OCI-LY1 (cell line): ENCODE data around the gene PDSS1.
A peak's percentile ranks its signal among the peaks of the same experiment; 100 is the strongest.

Experiments used
- H2AFZ ChIP-seq: fragments of 200-600 bp; sonication (generic), shearing (Covaris generic); 2 replicates; pipeline ENCODE4 v1.6.0; 2014; ENCODE audit warnings: antibody characterized with exemption, mild to moderate bottlenecking, low read length
- H3F3A ChIP-seq: fragments of 200-600 bp; sonication (generic), shearing (Covaris generic); 2 replicates; pipeline ENCODE4 v1.6.0; 2014; ENCODE audit warnings: mild to moderate bottlenecking, antibody characterized with exemption, low read length, moderate library complexity; ENCODE audit not compliant: insufficient read depth
- H3K27ac ChIP-seq: fragments of 200-600 bp; sonication (generic); 2 replicates; pipeline ENCODE4 v1.5.1; 2014; ENCODE audit warnings: low read length, mixed run types, mild to moderate bottlenecking, low read depth; ENCODE audit not compliant: poor library complexity, severe bottlenecking
- H3K27me3 ChIP-seq: fragments of 200-600 bp; sonication (generic); 2 replicates; pipeline ENCODE4 v1.6.0; 2014; ENCODE audit warnings: antibody characterized with exemption, mild to moderate bottlenecking, low read length, moderate library complexity; ENCODE audit not compliant: insufficient read depth
- H3K36me3 ChIP-seq: fragments of 200-600 bp; sonication (generic); 2 replicates; pipeline ENCODE4 v1.6.1; 2014; ENCODE audit warnings: mild to moderate bottlenecking, antibody characterized with exemption, low read length, moderate library complexity, mixed read lengths; ENCODE audit not compliant: insufficient read depth
- H3K4me1 ChIP-seq: fragments of 200-600 bp; sonication (generic); 2 replicates; pipeline ENCODE4 v1.5.1; 2014; ENCODE audit warnings: mild to moderate bottlenecking, low read length, moderate library complexity; ENCODE audit not compliant: insufficient read depth, severe bottlenecking
- H3K4me2 ChIP-seq: fragments of 200-600 bp; sonication (generic), shearing (Covaris generic); 2 replicates; pipeline ENCODE4 v1.6.1; 2014; ENCODE audit warnings: low read length
- H3K4me3 ChIP-seq: fragments of 200-600 bp; sonication (generic); 2 replicates; pipeline ENCODE4 v1.5.1; 2014; ENCODE audit warnings: low read length, low read depth, mild to moderate bottlenecking, mixed read lengths; ENCODE audit not compliant: poor library complexity, severe bottlenecking
- H3K79me2 ChIP-seq: fragments of 200-600 bp; shearing (Covaris generic); 2 replicates; pipeline ENCODE4 v1.6.1; 2016; ENCODE audit warnings: mixed run types, low read length, mixed read lengths; ENCODE audit not compliant: insufficient read depth
- H3K9ac ChIP-seq: fragments of 200-600 bp; sonication (generic), shearing (Covaris generic); 2 replicates; pipeline ENCODE4 v1.6.1; 2014; ENCODE audit warnings: mild to moderate bottlenecking, low read length, mixed read lengths
- H3K9me2 ChIP-seq: fragments of 200-600 bp; sonication (generic), shearing (Covaris generic); 2 replicates; pipeline ENCODE4 v1.6.1; 2014; ENCODE audit warnings: low read depth, mild to moderate bottlenecking, low read length, mixed read lengths
- H3K9me3 ChIP-seq: fragments of 200-600 bp; shearing (Covaris generic); 2 replicates; pipeline ENCODE4 v1.6.1; 2014; ENCODE audit warnings: low read length, mixed read lengths
- H4K20me1 ChIP-seq: fragments of 200-600 bp; sonication (generic), shearing (Covaris generic); 2 replicates; pipeline ENCODE4 v1.6.0; 2016; ENCODE audit warnings: mild to moderate bottlenecking, low read length; ENCODE audit not compliant: insufficient read depth
- EZH2 ChIP-seq: fragments of 200-600 bp; sonication (generic), shearing (Covaris generic); IDR thresholded peaks from 2 replicates; pipeline ENCODE4 v1.8.0; 2017; ENCODE audit warnings: borderline replicate concordance, mixed run types, mild to moderate bottlenecking, antibody characterized with exemption, low read length, moderate library complexity, mixed read lengths
- TF ChIP-seq, protein P1 (sequence below): fragments of 200-600 bp; sonication (generic), shearing (Covaris generic); IDR thresholded peaks from 2 replicates; pipeline ENCODE4 v1.5.1; 2017; ENCODE audit warnings: mild to moderate bottlenecking, antibody characterized with exemption, low read length, moderate library complexity, mixed read lengths

PDSS1 gene

DNA sequence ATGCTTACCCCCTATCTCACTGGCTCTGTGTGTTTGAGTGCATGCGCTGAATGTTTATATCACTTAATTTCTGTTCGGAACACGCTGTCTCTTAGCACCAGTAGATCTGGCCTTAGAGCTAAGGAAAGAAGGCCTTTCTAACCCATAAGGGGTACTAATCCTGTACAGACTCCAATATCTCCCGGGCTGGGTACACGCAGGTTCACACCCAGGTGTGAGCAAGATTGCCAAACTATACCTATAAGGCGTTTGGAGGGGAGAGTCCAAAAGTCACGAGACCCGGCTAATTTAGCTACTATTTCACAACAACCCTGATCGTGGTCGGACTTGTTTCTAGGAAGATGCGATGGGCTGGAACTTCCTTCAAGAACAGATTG lies 727 bp upstream of the PDSS1 start:
- peaks cover 41% of the 10 kb centered on the region for H3K79me2 ChIP-seq
- no peaks in the 10 kb centered on the region for H3K9me3 ChIP-seq
- peak overlapping the region; percentile 97 for H3K4me2 ChIP-seq
- no peak for TF ChIP-seq EZH2
- TF ChIP-seq, protein P1, sequence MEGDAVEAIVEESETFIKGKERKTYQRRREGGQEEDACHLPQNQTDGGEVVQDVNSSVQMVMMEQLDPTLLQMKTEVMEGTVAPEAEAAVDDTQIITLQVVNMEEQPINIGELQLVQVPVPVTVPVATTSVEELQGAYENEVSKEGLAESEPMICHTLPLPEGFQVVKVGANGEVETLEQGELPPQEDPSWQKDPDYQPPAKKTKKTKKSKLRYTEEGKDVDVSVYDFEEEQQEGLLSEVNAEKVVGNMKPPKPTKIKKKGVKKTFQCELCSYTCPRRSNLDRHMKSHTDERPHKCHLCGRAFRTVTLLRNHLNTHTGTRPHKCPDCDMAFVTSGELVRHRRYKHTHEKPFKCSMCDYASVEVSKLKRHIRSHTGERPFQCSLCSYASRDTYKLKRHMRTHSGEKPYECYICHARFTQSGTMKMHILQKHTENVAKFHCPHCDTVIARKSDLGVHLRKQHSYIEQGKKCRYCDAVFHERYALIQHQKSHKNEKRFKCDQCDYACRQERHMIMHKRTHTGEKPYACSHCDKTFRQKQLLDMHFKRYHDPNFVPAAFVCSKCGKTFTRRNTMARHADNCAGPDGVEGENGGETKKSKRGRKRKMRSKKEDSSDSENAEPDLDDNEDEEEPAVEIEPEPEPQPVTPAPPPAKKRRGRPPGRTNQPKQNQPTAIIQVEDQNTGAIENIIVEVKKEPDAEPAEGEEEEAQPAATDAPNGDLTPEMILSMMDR: no peak
- H3K9me2 ChIP-seq: no peaks in the 10 kb centered on the region
- H3F3A ChIP-seq: no peaks in the 10 kb centered on the region
- peaks cover 21% of the 10 kb centered on the region for H3K36me3 ChIP-seq
- H2AFZ ChIP-seq: peak overlapping the region; percentile 76; the same call in 1 of the 2 replicates
- peaks cover 26% of the 10 kb centered on the region for H3K4me1 ChIP-seq
- H3K27ac ChIP-seq: peak overlapping the region; percentile 71
- no peaks in the 10 kb centered on the region for H3K27me3 ChIP-seq
- H3K4me3 ChIP-seq: peak overlapping the region; percentile 94
- peak overlapping the region; percentile 97 for H3K9ac ChIP-seq
- no peaks in the 10 kb centered on the region for H4K20me1 ChIP-seq

- H3F3A ChIP-seq: no peaks in the 10 kb centered on the region
- peak overlapping the region; percentile 97 for H3K4me2 ChIP-seq
- H3K9me3 ChIP-seq: no peaks in the 10 kb centered on the region
- H4K20me1 ChIP-seq: no peaks in the 10 kb centered on the region
- H3K27me3 ChIP-seq: no peaks in the 10 kb centered on the region
- peaks cover 33% of the 10 kb centered on the region for H3K36me3 ChIP-seq
- H3K4me1 ChIP-seq: peaks cover 26% of the 10 kb centered on the region
- H3K79me2 ChIP-seq: peaks cover 48% of the 10 kb centered on the region
- no peaks in the 10 kb centered on the region for H3K9me2 ChIP-seq
- TF ChIP-seq EZH2: no peak
- H3K4me3 ChIP-seq: peak overlapping the region; percentile 94
- H3K9ac ChIP-seq: peak overlapping the region; percentile 97
- no peak overlapping the region for H2AFZ ChIP-seq
- H3K27ac ChIP-seq: peak overlapping the region; percentile 71
Measured at GRCh38 chr10:26697922-26698608, 564 bp downstream of the PDSS1 start.

DNA sequence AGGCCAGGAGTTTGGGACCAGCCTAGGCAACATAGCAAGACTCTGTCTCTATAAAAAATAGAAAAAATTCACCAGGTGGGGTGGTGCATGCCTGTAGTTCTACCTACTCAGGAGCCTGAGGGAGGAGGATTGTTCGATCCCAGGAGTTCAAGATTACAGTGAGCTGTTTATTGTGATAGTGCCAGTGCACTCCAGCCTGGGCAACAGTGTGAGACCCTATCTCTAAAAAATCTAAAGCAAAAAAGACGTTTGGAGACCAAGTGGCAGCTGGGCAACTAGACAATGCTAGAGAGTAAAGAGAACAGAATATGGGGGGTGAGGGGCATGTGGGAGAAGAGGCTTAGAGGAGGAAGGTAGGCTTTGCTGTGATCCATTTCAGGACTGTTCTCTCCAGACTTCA lies 1.4 kb downstream of the PDSS1 start:
- H3K9me3 ChIP-seq: no peaks in the 10 kb centered on the region
- H3K27me3 ChIP-seq: no peaks in the 10 kb centered on the region
- peaks cover 35% of the 10 kb centered on the region for H3K36me3 ChIP-seq
- H3F3A ChIP-seq: no peaks in the 10 kb centered on the region
- peaks cover 26% of the 10 kb centered on the region for H3K4me1 ChIP-seq
- H3K4me3 ChIP-seq: peak overlapping the region; percentile 94
- H2AFZ ChIP-seq: no peak overlapping the region
- peaks cover 52% of the 10 kb centered on the region for H3K79me2 ChIP-seq
- peak overlapping the region; percentile 97 for H3K9ac ChIP-seq
- TF ChIP-seq EZH2: no peak
- TF ChIP-seq, protein P1: no peak
- H3K4me2 ChIP-seq: peak overlapping the region; percentile 97
- no peaks in the 10 kb centered on the region for H4K20me1 ChIP-seq
- H3K9me2 ChIP-seq: no peaks in the 10 kb centered on the region
- H3K27ac ChIP-seq: peak overlapping the region; percentile 71

DNA sequence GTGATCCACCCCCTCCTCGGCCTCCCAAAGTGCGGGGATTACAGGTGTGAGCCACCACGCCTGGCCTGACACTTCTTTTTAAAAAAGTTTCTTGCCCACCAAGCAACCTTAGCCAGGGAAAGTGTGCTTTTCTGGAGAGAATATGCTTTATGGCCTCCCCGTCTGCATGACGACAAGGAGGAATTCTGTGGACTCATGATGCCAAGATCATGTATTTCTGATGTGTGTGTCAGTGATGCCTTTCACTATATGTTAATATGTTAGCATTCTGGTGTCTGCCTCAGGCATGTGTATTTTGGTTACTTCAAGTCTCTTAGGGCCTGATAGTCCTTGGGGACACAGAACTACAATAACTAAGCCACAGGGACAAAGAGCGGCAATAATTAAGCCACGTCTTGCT lies 2.1 kb downstream of the PDSS1 start:
- H3K4me2 ChIP-seq: peak overlapping the region; percentile 17; the same call in 1 of the 2 replicates
- peaks cover 59% of the 10 kb centered on the region for H3K79me2 ChIP-seq
- H3K9me2 ChIP-seq: no peaks in the 10 kb centered on the region
- no peak overlapping the region for H3K4me3 ChIP-seq
- H3K27ac ChIP-seq: no peak overlapping the region
- peaks cover 43% of the 10 kb centered on the region for H3K36me3 ChIP-seq
- no peaks in the 10 kb centered on the region for H3F3A ChIP-seq
- H3K9me3 ChIP-seq: no peaks in the 10 kb centered on the region
- H3K4me1 ChIP-seq: peaks cover 26% of the 10 kb centered on the region
- no peaks in the 10 kb centered on the region for H3K27me3 ChIP-seq
- H4K20me1 ChIP-seq: no peaks in the 10 kb centered on the region
- H2AFZ ChIP-seq: no peak overlapping the region
- H3K9ac ChIP-seq: no peak overlapping the region
- TF ChIP-seq, protein P1: no peak
- no peak for TF ChIP-seq EZH2
